GM18508 (cell line): ENCODE results near the gene RASSF4.

Source experiments
- ATAC-seq: cut with Tn5 transposase; IDR thresholded peaks from one replicate; pipeline ENCODE4 v1.9.1; 2021; ENCODE audit warnings: moderate number of reproducible peaks; ENCODE audit not compliant: insufficient read depth, unreplicated experiment

The RASSF4 gene

DNA sequence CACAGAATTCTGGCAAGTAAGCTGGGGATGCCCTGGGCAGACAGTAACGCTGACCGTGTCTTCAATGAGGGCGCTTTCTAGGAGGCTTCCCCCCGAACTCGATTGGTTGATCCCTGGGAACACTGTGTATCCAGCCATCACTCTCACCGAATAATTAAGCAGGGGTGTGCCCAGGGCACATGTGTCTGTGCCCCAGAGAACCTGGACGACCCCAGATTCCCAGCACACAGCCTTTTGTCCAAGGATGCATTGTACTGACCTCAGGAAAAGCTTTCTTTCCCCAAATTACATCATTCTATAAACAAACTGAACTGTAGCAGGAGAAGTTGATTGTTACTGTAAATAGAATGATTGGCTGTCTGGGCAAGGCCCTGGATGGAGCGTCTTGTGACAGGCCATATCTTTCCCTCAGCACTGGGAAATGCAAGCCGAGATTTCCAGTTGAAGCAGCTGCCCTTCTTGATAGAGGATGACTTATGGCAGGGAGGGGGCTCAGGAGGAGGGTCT is 25.6 kb downstream of the RASSF4 start:
- ATAC-seq = no peak

GRCh38 chr10:44986179-44986578 is 26.6 kb downstream of the RASSF4 start:
- ATAC-seq = no peak

DNA sequence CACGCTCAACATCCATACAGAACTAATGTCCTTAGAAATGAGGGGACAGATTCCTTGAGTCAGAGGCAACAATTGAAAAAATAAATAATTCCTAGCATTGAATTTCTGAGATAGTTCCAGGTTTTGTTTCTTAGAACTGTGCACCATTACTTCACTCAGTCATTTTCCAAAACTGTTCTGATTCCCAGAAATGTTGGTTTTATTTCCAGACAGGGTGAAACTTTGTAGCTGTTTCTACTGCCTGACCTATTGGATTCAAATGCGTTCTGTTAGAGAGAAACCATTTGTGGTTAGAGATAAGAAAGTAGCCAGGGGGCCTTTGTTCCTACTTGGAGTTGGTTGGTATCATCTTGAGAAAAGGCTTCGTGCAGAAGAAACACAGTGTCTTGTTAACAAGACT is 27.1 kb downstream of the RASSF4 start:
- no peak for ATAC-seq

DNA sequence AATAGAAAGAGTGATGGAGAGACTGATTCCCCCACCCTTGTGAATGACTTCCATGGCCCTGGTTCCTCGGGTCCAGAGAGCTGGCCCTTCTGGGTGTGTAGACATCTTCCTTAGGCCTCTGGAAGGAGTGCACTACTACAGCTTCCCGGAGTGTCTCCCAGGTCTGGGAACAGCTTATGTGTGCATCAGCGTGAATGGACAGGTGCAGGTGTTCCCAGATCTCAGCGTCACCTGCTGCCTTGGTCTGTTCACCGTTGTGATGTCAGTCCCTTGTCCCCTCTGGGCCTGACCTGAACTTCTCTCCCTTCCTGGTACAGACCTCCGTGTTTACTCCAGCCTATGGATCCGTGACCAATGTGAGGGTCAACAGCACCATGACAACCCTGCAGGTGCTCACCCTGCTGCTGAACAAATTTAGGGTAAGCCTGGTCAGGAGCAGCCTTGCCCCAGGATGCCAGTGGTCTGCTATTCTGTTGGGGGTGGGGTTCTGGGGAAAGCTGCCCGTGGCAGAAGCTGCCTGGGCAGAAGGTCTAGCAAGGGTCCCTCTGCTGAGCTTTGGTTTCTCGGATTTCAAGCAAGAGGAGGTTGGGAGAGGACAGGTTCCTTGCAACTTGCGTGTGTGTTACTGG is 29.5 kb downstream of the RASSF4 start:
- no peak for ATAC-seq

GRCh38 chr10:44989597-44990301 is 30.1 kb downstream of the RASSF4 start:
- no peak for ATAC-seq

GRCh38 chr10:44990302-44990655 is 30.7 kb downstream of the RASSF4 start:
- no peak for ATAC-seq

DNA sequence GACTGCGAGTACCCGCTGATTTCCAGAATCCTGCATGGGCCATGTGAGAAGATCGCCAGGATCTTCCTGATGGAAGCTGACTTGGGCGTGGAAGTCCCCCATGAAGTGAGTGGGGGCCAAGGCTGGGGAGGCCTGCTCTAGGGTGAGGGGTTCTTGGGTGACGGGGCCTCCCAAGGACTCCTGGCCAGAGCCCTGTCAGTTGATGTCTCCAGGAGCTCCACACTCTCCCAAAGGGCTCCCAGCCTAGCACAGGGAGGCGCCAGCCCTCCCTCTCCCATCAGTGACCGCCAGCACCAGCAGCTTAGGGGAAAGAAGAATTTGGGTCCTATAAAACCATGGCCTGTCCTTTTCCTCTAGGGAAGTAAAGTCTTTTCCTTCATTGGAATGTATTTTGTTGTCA is 31.4 kb downstream of the RASSF4 start:
- no peak for ATAC-seq

DNA sequence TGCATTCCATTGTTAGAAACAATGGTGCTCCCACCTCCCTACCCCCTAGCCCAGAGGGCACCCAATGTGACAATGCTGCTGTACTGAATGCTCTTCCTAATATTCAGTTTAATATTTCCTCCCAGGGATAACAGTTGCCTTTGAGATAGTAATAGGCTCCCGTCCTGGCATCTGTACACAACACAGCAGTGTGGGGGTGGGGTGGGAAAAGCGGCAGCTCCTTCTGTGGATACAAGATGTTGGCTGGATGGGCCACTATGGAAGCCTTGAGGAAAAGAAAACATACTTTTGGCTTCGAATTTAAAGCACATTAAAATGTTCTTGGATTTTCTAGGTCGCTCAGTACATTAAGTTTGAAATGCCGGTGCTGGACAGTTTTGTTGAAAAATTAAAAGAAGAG is 32.0 kb downstream of the RASSF4 start:
- no peak for ATAC-seq

DNA sequence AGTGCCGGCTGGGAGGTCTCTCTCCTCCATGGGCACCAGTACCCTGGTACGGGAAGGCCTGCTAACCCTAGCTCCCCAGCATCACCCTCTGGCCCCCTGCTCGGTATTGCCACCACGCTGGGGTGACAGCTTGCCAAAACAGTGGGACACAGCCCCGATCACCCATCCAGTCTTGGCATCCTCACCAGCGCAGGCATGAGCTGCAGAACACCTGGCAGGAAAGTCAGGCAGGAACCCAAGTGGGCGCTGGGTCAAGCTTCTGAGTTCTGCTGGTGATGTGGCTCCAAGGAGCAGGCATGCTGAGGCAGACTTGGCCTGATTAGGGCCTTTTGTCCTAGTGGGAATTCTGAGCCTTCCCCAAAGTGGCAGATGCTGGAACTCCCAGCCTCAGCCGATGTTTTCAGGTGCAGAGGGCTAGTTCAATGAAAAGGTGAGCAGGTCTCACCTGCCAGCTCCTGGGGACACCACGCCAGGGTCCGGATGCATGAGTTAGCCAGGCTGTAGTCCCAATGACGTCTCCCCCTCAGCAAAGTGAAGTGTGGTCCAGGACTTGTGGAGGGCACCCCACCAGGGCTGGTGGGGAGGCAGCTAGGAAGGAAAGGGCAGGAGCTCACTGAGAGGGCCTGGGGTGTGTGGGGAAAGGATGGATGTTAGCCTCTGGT is 32.6 kb downstream of the RASSF4 start:
- ATAC-seq = no peak

DNA sequence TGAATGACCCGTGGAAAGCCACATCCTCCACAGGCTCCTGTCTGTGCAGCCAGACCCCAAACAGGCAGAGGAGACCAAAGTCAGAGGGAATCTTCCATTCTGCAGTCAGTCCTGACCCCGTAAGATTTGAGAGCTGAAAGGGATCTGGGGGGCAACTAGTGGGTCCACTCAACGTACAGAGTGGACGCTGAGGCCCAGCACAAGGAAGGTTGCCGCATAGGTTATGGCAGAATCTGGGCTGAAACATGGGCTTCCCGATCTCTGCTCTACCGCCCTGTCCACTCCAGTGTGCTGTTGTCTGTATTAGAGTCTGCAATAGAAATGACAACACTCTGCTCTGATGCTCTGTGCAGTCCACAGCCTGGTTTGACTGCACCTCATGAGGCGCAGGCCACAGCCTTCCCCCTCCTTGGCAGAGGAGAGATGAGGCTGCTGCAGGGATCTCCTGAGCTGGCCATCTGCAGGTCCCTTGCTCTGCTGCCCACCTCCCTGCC is 33.2 kb downstream of the RASSF4 start:
- ATAC-seq = no peak

GRCh38 chr10:44993226-44993921 is 33.8 kb downstream of the RASSF4 start:
- no peak for ATAC-seq

DNA sequence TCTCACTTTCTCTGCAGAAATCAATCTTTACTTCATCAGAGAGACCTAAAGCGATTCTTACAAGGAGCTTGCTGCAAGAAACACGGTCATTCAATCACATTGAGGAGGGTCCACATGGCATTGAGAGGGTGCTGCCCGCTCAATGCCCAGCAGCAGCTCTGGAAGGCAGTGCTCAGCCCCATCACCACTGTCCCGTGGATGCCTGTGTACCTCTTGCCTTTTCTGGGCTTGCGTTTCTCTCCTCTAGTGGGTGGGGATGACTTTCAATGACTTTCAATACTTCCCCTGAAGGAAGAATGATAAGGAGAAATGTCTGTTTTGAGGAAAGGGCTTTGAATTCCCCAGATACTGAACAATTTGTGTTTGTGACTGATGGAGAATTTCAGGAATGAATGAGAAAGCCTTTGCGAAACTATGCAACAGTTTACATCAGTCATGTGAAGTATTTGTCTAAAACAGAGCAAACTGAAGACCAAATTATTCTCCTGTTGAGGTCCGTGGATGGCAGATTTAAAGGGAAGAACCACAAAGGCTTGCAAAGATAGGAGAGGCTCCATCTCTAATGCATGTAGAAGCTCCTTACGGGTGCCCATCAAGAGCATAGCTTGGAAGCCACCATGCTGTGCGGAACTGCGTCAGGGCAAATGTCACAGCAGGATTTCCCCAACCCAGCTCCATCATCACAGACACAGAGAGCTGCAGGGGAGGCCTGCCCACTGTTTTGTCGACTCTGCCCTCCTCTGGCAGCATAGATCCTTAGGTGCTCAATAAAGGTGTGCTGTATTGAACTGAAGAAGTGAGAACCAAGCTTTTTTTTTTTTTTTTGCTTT is 34.5 kb downstream of the RASSF4 start:
- no peak for ATAC-seq

DNA sequence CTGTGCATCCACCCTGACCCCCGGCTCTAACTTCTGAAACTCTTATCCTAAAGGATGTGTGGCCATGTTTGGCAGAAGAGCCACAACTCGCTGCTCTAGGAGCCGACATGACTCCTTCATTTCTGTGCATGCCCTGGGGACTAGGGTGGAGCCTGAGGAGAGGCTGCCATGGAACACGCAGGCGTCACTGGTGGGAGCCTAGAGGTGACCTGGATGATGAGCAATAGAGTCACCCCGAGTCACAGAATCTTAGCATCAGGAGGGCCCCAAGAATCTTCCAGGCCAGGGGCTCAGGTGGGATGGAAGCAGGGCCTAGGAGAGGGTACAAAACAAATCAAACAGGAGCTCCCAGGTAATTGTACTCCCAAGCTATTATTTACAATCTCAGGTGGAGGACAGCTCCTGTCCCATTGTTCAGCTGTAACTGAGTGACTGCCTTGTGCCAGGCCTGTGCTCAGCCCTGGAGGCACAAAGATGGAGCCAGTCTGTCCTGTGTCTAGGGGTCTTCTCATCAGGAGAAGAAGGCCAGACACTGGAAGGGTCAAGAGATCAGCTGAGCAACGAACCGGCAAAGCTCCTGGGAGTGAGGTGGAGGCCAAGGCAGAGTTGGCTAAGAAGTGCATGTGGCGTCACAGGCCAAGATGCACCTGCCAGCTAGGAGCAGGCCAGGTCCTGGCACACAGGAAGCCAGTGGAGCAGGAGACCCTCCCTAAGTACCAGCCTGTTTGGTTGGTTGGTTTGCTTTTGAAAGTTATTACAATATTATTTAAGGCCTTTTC is 35.3 kb downstream of the RASSF4 start:
- no peak for ATAC-seq

- ATAC-seq = no peak
Observed at GRCh38 chr10:44995581-44995913, 35.9 kb downstream of the RASSF4 start.

DNA sequence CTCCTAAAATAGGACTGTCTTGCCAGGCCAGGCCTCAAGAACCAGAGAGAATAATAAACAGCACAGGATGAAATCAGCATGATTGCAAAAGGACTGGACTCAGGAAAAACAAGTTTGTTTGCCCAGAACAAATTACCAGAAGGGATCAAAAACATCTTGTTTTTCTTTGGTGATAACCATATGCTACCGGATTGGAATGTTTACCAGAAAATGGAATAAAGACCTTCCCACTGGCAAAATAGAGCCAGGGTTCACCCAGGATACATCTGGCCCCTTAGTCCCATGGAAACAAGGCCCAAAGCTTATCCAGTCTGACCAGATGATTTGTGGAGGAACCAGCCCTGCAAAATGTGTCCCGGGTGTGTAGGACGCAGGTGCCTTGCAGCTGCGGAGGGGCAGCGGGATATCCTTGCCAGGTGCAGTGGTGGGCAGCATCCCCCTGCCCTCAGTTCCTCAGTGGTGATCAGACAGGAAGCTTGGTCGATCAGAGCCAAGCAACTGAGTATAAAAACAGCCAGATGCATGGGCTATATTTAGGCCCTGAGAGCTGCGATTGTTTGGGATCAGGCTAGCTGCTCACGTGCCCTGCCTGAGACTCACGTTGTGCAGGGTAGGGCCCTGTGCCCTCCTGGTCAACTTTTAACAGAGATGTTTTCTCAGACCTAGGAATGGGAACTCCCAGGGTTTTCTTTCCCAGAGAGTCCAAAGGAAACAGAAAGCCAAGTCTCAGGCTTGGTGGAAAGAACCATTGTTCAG is 36.5 kb downstream of the RASSF4 start:
- ATAC-seq = no peak

GRCh38 chr10:44997105-44997748 is 37.6 kb downstream of the RASSF4 start:
- no peak for ATAC-seq

DNA sequence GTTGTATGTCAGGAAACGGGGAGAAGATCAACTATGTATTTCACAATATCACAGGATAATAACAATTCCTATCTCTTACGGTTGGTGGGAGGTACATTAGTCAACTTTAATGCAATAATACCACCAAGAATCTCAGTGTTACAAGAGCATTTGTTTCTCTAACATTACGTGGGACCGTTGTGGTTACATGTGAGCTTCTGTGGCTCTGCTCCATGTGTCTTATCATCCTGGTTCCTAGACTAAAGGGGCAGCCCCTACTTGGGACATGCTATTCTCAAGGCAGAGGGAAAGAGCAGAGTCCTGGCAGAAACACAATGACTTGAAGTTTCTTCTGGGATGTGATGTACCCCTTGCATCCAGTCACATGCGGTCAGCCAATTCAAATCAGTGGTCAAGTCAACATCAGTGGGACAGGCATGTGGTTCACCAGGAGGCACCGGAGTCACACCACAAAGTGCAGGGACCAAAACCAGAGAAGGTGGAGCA is 38.6 kb downstream of the RASSF4 start:
- ATAC-seq = no peak

DNA sequence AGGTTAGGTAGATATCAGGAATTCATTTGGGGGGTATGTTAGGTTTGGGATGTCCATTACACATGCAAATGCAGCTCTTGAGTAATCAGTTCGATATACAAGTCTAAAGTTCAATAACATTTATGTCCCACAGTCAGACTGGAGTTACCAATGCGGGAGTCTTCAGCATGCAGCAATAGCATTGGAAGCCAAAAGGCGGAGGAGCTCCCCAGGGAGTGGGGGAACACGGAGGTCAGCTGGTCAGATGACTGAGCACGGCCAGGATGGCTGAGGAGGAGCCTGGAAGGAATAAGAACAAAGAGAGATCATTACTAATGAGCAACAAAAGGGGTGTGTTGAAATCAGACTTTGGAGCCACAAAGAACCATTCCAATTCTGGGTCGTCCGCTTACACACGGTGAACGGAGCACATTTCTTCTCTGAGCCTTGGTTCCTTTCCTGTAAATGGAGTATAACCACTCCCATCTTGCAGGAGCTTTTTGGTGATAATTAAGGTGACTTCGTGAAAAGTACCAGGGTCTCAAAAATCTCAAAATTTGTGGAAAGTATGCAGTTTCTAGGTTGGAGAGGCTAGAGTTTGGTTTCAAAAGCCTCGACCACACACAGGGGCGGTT is 40.6 kb downstream of the RASSF4 start:
- no peak for ATAC-seq
